NCI-H1092 treated with DMSO at 0.1 percent for 48 hours (cell line): ENCODE results near the gene INTU.

Source experiments
- DNase-seq: peaks from one replicate; lab custom pipeline; 2025; lab: John Stamatoyannopoulos, UW

The INTU gene

DNA sequence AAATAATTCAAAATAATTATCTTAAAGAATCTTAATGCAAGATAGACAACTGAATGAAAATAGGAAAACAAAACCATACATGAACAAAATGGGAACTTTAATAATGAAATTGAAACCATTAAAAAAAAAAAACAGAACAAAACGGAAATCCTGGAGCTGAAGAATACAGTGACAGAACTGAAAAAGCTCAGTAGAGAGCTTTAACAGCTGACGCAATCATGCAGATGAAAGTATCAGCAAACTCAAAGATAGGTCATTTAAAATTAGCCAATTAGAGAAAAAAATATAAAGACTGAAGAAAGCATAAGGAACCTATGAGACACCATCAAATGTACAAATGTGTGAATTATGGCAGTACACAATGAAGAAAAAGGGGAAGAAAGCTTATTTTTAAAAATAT lies 116.2 kb downstream of the INTU start:
- no peak for DNase-seq

DNA sequence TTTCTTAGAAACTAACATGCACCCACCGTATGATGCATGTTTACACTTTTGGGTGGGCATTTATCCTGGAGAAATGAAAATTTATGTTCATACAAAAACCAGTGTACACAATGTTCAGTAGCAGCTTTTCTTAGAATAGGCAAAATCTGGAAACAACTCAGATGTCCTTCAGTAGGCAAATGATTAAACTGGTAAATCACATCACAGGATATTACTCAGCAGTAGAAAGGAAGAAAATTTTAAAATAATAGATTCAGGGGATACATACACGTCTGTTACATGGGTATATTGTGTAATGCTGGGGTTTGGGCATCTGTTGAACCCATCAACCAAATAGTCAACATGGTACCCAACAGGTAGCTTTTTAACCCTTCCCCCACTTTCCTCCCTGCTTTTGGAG lies 124.1 kb downstream of the INTU start:
- DNase-seq: no peak

DNA sequence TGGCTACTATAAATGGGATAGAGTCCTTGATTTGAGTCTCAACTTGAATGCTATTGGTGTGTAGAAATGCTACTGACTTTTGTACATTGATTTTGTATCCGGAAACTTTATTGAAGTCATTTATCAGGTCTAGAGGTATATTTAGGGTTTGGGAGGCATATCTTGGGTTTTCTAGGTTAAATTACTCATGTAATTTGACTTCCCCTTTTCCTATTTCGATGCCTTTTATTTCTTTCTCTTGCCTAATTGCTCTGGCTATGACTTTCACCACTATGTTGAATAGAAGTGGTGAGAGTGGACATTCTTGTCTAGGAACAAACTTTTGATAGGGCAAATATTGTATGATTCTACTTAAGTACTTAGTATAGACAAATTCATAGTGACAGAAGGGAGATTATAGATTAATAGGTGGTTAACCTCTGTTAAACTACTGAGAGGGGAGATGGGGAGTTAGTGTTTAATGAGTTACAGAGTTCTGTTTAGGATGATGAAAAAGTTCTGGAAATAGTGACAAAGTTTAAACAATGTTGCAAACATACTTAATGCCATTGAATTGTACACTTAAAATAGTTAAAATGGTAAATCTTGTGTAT lies 126.6 kb downstream of the INTU start:
- no peak for DNase-seq

DNA sequence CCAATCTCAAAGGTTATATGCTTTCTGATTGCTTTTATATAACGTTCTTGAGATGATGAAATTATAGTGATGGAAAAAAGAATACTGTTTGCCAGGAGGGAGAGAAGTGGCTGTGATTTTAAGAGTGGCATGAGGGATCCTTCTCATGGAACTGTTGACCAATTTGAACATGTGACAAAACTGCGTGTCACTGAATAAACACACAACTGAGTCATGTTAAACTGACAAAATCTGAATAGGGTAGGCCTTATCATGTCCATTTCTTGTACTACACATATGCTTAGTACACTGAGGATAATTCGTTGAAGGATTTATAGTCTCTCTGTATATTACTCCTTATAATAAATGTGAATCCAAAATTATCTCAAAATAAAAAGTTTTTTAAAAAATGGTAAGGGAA lies 127.1 kb downstream of the INTU start:
- no peak for DNase-seq

DNA sequence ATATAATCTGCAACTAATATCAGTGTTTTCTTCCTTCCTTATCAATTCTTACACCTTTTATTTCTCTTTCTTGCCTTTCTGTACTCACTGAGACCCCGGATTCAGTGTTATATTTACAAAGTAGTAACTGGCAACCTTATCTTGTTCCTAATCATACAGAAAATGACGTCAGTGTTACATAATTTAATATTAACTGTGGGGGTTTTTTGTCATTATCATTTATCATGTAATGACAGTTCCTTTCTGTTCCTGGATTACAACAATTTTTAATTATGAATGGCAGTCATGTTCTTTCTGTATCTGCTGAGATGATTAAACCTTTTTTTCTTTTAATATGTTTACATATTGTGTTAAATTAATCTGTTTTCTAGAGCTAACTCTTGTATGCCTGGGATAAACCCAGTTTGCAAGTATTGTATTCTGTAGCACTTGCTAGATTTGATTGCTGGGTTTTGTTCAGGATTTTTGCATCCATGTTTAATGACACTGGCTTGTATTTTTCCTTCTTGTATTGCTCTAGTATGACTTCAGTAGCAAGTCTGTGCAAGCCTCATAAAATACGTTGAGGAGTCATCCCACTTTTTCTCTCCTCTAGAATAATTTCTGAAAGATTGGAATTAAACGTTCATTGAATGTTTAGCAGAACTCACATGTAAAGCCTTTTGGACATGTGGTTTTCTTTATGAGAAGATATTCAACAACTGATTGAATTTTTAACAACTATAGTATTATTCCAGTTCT lies 138.9 kb downstream of the INTU start:
- DNase-seq: no peak

DNA sequence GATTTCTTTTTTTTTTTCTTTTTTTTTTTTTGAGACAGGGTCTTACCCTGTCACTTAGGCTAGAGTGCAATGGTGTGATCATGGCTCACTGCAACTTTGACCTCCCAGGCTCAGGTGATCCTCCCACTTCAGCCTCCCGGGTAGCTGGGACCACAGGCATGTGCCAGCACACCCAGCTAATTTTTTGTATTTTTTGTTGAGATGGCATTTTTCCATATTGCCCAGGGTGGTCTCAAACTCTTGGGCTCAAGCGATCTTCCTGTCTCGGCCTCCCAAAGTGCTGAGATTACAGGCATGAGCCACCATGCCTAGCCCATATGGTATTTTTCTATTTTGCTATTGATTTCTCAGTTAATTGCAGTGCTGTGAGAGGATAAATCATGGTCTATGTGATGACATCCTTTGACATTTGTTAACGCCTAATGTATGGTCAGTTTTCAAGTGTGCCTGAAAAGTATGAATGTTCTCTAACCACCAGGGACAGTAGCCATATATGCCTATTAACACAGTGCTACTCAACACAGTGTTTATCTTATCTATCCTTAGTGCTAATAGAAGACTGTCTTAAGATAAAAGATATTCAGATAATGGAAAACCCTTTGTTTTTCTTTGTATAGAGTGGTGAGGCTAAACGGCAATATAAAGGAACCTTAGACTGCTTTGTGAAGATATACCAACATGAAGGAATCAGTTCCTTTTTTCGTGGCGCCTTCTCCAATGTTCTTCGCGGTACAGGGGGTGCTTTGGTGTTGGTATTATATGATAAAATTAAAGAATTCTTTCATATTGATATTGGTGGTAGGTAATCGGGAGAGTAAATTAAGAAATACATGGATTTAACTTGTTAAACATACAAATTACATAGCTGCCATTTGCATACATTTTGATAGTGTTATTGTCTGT lies 140.3 kb downstream of the INTU start:
- DNase-seq: no peak

DNA sequence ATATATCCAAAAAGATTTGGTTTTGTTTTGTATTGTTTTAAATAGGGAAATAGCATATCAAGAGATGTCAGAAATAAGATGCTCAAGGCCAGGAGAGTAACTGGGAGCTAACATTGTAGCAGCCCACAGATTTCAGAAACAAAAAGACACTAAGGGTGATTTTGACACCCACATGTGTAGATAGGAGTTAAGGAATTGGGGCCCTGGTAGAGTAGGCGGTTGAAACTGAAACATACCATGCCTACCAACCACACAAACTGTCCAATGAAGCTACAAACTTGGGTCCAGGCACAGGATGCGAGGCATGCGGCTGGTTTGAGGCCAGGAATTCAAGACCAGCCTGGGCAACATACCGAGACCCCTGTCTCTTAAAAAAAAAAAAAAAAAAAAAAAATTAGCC lies 143.1 kb downstream of the INTU start:
- DNase-seq: no peak
